Neural progenitor cell (in vitro differentiated cells): ENCODE measurements around the gene IGDCC3.

Experiments
- EZH2 ChIP-seq: fragments of 200-600 bp; sonication (generic); IDR thresholded peaks from 2 replicates; pipeline ENCODE4 v1.6.1; 2017; ENCODE audit warnings: antibody characterized with exemption, mild to moderate bottlenecking, moderate library complexity
- EZH2phosphoT487 ChIP-seq: fragments of 200-600 bp; sonication (generic); IDR thresholded peaks from 2 replicates; pipeline ENCODE4 v1.6.1; 2017; ENCODE audit warnings: antibody characterized with exemption
- TF ChIP-seq, protein P1 (sequence below): fragments of 200-600 bp; sonication (generic); IDR thresholded peaks from 2 replicates; pipeline ENCODE4 v1.5.1; 2017; ENCODE audit warnings: antibody characterized with exemption, mild to moderate bottlenecking

DNA sequence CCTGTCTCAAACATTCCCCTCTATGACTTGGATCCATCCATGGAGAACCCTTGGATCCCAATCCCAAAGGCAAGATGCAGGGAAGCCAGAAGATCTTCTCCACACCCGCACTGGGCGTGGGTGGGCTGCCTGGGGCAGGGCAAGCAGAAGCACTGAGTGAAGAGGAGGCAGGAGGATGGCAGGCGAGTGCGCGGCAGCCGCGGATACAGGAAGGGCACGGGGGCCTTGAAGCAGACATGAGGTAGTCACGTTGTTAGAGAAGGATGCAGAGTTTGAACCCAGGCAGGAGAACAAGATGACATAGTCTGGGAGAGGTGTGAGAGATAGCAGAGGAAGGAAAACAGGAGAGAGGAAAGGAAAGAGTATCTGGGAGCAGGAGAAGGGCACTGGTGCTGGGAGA is 5.1 kb upstream of the IGDCC3 start:
- TF ChIP-seq, protein P1, sequence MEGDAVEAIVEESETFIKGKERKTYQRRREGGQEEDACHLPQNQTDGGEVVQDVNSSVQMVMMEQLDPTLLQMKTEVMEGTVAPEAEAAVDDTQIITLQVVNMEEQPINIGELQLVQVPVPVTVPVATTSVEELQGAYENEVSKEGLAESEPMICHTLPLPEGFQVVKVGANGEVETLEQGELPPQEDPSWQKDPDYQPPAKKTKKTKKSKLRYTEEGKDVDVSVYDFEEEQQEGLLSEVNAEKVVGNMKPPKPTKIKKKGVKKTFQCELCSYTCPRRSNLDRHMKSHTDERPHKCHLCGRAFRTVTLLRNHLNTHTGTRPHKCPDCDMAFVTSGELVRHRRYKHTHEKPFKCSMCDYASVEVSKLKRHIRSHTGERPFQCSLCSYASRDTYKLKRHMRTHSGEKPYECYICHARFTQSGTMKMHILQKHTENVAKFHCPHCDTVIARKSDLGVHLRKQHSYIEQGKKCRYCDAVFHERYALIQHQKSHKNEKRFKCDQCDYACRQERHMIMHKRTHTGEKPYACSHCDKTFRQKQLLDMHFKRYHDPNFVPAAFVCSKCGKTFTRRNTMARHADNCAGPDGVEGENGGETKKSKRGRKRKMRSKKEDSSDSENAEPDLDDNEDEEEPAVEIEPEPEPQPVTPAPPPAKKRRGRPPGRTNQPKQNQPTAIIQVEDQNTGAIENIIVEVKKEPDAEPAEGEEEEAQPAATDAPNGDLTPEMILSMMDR = no peak
- TF ChIP-seq EZH2phosphoT487 = no peak
- TF ChIP-seq EZH2 = no peak
